RWPE2 (cell line): Measurements from ENCODE around the gene ITPR1.

Source experiments
- ATAC-seq: fragments of 200-7000 bp; cut with Tn5 transposase; 3 replicates; pipeline ENCODE4 v1.9.1; 2021; ENCODE audit warnings: low read depth
- DNase-seq: peaks from one replicate; pipeline ENCODE4 v3.0.0-alpha.2; 2020; ENCODE audit warnings: low spot score
- H3K27ac ChIP-seq: fragments of 450-650 bp; 2 replicates; pipeline ENCODE4 v1.5.1; 2017; ENCODE audit warnings: mild to moderate bottlenecking; ENCODE audit not compliant: poor library complexity, severe bottlenecking
- H3K27me3 ChIP-seq: fragments of 250-450 bp; sonication (Bioruptor Pico); 2 replicates; pipeline ENCODE4 v1.5.1; 2021; ENCODE audit warnings: mild to moderate bottlenecking, moderate library complexity; ENCODE audit not compliant: insufficient read depth, poor library complexity, severe bottlenecking
- H3K36me3 ChIP-seq: fragments of 250-450 bp; sonication (Bioruptor Pico); 2 replicates; pipeline ENCODE4 v1.5.1; 2020; ENCODE audit warnings: low read depth, mild to moderate bottlenecking, moderate library complexity
- H3K4me1 ChIP-seq: fragments of 250-450 bp; sonication (Bioruptor Pico); 2 replicates; pipeline ENCODE4 v1.5.1; 2021; ENCODE audit warnings: mild to moderate bottlenecking, moderate library complexity; ENCODE audit not compliant: insufficient read depth, poor library complexity, severe bottlenecking
- H3K4me3 ChIP-seq: fragments of 250-450 bp; sonication (Bioruptor Pico); 2 replicates; pipeline ENCODE4 v1.5.1; 2021; ENCODE audit warnings: mild to moderate bottlenecking, moderate library complexity; ENCODE audit not compliant: severe bottlenecking
- H3K9me3 ChIP-seq: fragments of 250-450 bp; sonication (Bioruptor Pico); 2 replicates; pipeline ENCODE4 v1.5.1; 2021; ENCODE audit warnings: mild to moderate bottlenecking, moderate library complexity; ENCODE audit not compliant: severe bottlenecking
- CTCF ChIP-seq: fragments of 450-650 bp; IDR thresholded peaks from one replicate; pipeline ENCODE4 v1.5.1; 2017; ENCODE audit warnings: mild to moderate bottlenecking, moderate library complexity; ENCODE audit not compliant: poor library complexity, severe bottlenecking

The ITPR1 gene

GRCh38 chr3:4866866-4867265 lies 373.7 kb downstream of the ITPR1 start:
- no peak for DNase-seq
- Histone ChIP-seq H3K27me3 (no peaks in the 10 kb centered on the region), H3K36me3 (no peaks in the 10 kb centered on the region), H3K9me3 (no peaks in the 10 kb centered on the region), H3K4me1 (peaks cover 11% of the 10 kb centered on the region), H3K4me3 (no peak overlapping the region), H3K27ac (no peak overlapping the region)
- no peak for TF ChIP-seq CTCF
- ATAC-seq = no peak

- DNase-seq (no peak), ATAC-seq (no peak)
- H3K4me3 ChIP-seq = no peak overlapping the region
- TF ChIP-seq CTCF = no peak
- no peaks in the 10 kb centered on the region for H3K27me3 ChIP-seq
- no peaks in the 10 kb centered on the region for H3K4me1 ChIP-seq
- no peak overlapping the region for H3K27ac ChIP-seq
- H3K36me3 ChIP-seq = no peaks in the 10 kb centered on the region
- H3K9me3 ChIP-seq = no peaks in the 10 kb centered on the region
Measured at GRCh38 chr3:4877173-4877787, 384.1 kb downstream of the ITPR1 start.

GRCh38 chr3:4880850-4881249 lies 387.7 kb downstream of the ITPR1 start:
- TF ChIP-seq CTCF = no peak

GRCh38 chr3:4882548-4882947 lies 389.4 kb downstream of the ITPR1 start:
- ATAC-seq = no peak
- DNase-seq = no peak
- Histone ChIP-seq H3K4me1 (no peaks in the 10 kb centered on the region), H3K9me3 (no peaks in the 10 kb centered on the region), H3K4me3 (no peak overlapping the region), H3K36me3 (no peaks in the 10 kb centered on the region), H3K27ac (no peak overlapping the region), H3K27me3 (no peaks in the 10 kb centered on the region)
- TF ChIP-seq CTCF = no peak

More at GRCh38 chr3:4880850-4881249, 387.7 kb downstream of the ITPR1 start:
- H3K4me1 ChIP-seq = no peaks in the 10 kb centered on the region
- no peaks in the 10 kb centered on the region for H3K36me3 ChIP-seq
- H3K27me3 ChIP-seq = no peaks in the 10 kb centered on the region
- H3K4me3 ChIP-seq = no peak overlapping the region
- ATAC-seq = no peak
- no peak overlapping the region for H3K27ac ChIP-seq
- no peak for DNase-seq
- H3K9me3 ChIP-seq = no peaks in the 10 kb centered on the region

- no peak for TF ChIP-seq CTCF
- no peak for DNase-seq
- H3K36me3 ChIP-seq = no peaks in the 10 kb centered on the region
- no peak for ATAC-seq
- no peaks in the 10 kb centered on the region for H3K9me3 ChIP-seq
- no peaks in the 10 kb centered on the region for H3K27me3 ChIP-seq
- no peak overlapping the region for H3K27ac ChIP-seq
- H3K4me3 ChIP-seq = no peak overlapping the region
- no peaks in the 10 kb centered on the region for H3K4me1 ChIP-seq
Measured at GRCh38 chr3:4883011-4883410, 389.9 kb downstream of the ITPR1 start.
